ENCODE results near the gene LGALS7.
"Not testable (repeated sequence)": the region's sequence is repeated elsewhere in the genome, so short reads cannot be mapped to it uniquely, and the experiment has no call there.

LGALS7 gene

DNA sequence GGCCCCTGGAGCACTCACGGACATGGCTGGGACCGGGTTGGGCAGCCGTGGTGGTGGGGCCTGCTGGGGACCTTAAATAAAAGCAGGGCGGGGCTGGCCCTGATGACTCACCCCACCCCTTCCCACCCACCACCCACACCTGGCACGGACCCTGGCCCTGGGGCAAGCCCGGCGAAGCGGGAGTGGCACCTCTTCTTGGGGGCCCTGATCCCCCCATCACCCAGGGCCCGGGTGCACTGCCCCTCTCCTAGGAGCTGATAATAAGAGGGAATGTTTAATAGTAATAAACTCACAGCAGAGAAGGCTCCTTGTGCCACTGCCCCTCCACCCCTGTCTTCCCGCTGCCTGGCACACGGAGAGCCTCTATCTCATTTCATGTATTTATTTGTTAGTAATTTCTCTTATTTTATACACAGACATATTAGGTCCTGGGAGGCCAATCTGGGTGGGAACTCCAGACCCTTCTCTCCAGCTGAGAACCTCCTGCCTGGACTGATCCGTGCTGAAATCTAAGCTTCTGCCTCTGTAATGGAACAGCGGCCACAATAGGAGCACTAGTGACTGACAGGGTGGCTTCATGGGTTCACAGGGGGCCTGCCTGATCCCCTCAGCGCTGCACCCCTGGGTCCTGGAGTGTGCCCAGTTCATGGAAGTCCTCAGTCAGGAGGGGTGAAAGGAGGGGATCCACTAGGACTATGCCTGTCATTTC, at the start of gene LGALS7:
LGALS7 (minus strand) TSS at position 49 of the 709 bp plus-strand sequence; CDS start at position 24, 25 bp downstream.
- TF ChIP-seq, protein P1, sequence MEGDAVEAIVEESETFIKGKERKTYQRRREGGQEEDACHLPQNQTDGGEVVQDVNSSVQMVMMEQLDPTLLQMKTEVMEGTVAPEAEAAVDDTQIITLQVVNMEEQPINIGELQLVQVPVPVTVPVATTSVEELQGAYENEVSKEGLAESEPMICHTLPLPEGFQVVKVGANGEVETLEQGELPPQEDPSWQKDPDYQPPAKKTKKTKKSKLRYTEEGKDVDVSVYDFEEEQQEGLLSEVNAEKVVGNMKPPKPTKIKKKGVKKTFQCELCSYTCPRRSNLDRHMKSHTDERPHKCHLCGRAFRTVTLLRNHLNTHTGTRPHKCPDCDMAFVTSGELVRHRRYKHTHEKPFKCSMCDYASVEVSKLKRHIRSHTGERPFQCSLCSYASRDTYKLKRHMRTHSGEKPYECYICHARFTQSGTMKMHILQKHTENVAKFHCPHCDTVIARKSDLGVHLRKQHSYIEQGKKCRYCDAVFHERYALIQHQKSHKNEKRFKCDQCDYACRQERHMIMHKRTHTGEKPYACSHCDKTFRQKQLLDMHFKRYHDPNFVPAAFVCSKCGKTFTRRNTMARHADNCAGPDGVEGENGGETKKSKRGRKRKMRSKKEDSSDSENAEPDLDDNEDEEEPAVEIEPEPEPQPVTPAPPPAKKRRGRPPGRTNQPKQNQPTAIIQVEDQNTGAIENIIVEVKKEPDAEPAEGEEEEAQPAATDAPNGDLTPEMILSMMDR (conservative IDR thresholded peaks at IDR 0.05; ENCODE audit: low read depth, low read length): no peak
- H3K4me3 ChIP-seq (ENCODE audit: low read length): no peak within 1 kb of the TSS
- DNase-seq (ENCODE audit: low read depth): no peak

DNA sequence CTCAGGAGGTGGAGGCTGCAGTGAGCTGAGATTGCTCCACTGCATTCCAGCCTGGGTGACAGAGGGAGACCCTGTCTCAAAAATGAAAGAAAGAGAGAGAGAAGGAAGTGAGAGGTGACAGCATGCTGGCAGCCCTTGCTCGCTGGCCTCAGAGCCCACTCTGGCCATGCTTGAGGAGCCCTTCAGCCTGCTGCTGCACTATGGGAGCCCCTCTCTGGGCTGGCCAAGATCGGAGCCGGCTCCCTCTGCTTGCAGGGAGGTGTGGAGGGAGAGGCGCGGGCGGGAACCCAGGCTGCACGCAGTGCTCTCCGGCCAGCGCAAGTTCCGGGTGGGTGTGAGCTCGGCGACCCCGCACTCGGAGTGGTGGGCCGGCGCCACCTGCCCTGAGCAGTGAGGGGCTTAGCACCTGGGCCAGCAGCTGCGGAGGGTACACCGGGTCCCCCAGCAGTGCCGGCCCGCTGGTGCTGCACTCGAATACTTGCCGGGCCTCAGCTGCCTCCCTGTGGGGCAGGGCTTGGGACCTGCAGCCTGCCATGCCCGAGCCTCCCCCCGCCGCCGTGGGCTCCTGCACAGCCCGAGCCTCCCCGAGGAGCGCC, 48.0 kb upstream of the LGALS7 start:
- not testable (repeated sequence) for H3K4me3 ChIP-seq (ENCODE audit: low read length); DNase-seq (ENCODE audit: low read depth)

- DNase-seq (ENCODE audit: low read depth): no peak
- TF ChIP-seq, protein P1 (conservative IDR thresholded peaks at IDR 0.05; ENCODE audit: low read depth, low read length): no peak
- H3K4me3 ChIP-seq (ENCODE audit: low read length): no peak overlapping the region
These were observed 46.1 kb upstream of the LGALS7 start for GRCh38 chr19:38819231-38819920.

DNA sequence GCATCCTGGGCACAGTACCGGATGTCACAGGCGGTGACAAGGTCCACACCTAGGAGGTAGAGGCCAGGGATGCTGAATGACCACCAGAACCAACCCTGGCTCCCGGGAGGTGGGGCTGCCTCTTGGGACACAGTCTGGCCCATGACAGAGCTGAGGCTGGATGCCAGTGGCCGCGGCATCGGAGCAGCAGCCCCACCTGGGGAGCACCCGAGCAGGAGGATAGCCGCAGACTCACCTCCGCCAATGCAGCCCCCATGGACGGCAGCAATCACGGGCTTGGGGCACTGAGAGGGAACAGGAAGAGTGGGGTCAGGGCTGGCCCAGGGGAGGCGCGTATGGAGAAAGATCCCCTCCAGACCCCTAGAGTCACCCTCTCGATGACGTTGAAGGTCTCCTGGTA, 43.8 kb upstream of the LGALS7 start:
- no peak for DNase-seq (ENCODE audit: low read depth)
- H3K4me3 ChIP-seq (ENCODE audit: low read length): no peak overlapping the region
- TF ChIP-seq, protein P1 (conservative IDR thresholded peaks at IDR 0.05; ENCODE audit: low read depth, low read length): no peak

- H3K4me3 ChIP-seq (ENCODE audit: low read length): no peak overlapping the region
- DNase-seq (ENCODE audit: low read depth): no peak
- TF ChIP-seq, protein P1 (conservative IDR thresholded peaks at IDR 0.05; ENCODE audit: low read depth, low read length): no peak
These were observed 42.9 kb upstream of the LGALS7 start for GRCh38 chr19:38816131-38816750.

GRCh38 chr19:38815059-38816001, 42.0 kb upstream of the LGALS7 start:
- TF ChIP-seq, protein P1 (conservative IDR thresholded peaks at IDR 0.05; ENCODE audit: low read depth, low read length): no peak
- H3K4me3 ChIP-seq (ENCODE audit: low read length): no peak overlapping the region
- DNase-seq (ENCODE audit: low read depth): no peak

DNA sequence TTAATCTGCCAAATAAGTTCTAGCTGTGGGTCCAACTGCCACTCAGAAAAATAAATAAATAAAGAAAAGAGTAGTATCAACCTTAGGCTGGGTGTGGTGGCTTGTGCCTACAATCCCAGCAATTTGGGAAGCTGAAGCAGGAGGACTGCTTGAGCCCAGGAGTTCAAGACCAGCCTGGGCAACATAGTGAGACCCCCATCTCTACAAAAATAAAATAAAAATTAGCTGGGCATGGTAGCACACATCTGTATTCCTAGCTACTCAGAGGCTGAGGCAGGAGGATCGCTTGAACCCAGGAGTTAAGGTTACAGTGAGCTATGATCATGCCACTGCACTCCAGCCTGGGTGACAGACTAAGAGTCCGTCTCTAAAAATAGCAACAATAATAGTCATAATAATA, 40.6 kb upstream of the LGALS7 start:
- H3K4me3 ChIP-seq (ENCODE audit: low read length); DNase-seq (ENCODE audit: low read depth): not testable (repeated sequence)
